ENCODE results near the gene HSD11B2. TPM values are rescaled to one million over a fixed set of nuclear protein-coding genes. Genes with fewer than 3 reads are reported as not detected.
A peak's percentile ranks its signal among the peaks of the same experiment; 100 is the strongest.

Gene HSD11B2
- total RNA-seq, 1 donor from 2014 or later = 0.89 TPM

GRCh38 chr16:67445441-67445912 is 14.6 kb downstream of the HSD11B2 start:
- DNase-seq (peak; percentile 83), ATAC-seq (peak; percentile 54)
- intact Hi-C loops (cut with micrococcal nuclease) = no loop called here

DNA sequence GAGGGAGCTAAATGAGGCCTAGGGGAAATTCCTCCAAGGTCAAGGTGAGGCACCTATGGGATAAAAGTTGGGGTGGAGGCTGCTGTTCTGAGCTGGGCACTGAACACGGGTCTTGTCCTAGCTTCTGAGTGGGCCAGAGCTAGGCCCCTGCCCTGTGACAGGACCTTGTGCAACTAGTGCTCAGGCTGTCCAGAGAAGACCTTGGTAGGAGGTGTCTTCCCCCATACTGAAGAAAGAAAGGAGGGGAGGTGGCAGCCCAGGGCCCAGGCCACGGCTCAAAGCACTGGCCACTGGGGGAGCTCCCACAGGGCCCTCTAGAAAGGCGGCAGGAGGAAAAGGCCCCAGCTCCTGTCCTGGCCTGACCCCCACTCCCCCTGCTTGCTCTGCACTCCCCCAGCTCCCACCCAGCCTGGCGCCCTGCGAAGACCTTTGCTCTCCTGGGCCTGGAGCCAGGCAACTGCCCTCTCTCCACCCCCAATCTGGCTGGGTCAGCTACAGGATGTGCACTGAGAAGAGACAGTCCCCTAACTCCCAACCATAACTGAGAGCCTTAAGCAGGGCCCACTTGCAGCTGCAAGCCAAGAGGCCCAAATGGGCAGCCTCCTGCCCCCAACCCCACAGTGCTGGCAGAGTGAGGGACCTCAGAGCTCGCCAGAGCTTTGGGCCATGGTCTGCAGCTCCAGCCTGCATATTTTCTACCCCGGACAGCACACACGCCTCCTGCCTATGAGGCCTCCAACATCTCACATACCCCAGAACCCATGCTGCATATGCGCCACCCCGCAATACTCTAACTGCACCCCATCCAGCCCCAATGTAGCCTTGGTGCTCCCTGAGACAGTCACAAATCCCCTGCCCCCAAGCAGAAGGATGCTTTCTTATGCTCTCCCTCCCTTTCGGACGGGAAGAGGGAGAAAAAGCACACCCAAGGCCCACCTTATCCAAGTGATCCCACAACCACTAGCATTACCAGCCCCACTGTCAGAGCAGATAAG is 15.3 kb downstream of the HSD11B2 start:
- intact Hi-C loops (cut with micrococcal nuclease) = no loop called here
- peak; percentile 77 for DNase-seq
- ATAC-seq = peak; percentile 41

DNA sequence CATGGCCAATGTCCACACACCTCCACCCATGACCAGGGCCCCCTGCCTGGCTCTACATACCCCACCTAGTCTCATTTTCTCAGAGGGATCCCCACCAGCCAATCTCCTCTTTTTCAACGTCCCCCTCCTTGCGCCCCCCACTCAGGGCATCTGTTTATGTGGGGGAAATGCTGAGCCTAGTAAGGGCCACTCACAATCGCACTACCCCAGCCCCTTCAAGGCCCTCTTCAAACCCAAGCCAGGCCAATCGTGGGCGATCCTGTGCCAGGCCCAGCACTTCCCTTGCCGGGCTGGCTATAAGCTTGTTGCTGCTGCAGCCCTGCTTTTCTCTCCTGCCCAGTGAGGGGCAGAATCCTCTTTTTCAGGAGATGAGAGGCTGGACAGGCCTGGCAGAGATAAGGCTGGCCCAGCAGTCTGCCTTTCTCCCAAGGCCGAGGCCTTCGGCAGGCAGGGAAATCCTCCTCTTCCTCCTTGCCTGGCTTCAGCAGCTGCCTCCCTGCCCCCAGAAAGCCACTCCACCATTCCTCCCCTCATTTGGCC is 16.1 kb downstream of the HSD11B2 start:
- DNase-seq (no peak), ATAC-seq (no peak)
- intact Hi-C loops (cut with micrococcal nuclease) = no loop called here

- peak; percentile 71 for DNase-seq
- intact Hi-C loops (cut with micrococcal nuclease) = no loop called here
- peak; percentile 19 for ATAC-seq
These were observed 16.7 kb downstream of the HSD11B2 start for GRCh38 chr16:67447508-67448076.

GRCh38 chr16:67448580-67448979 is 17.7 kb downstream of the HSD11B2 start:
- ATAC-seq (no peak), DNase-seq (no peak)
- intact Hi-C loops (cut with micrococcal nuclease) = no loop called here

GRCh38 chr16:67449336-67449735 is 18.4 kb downstream of the HSD11B2 start:
- peak; percentile 92 for DNase-seq
- ATAC-seq = peak; percentile 64
- intact Hi-C loops (cut with micrococcal nuclease) = no loop called here

GRCh38 chr16:67449739-67450138 is 18.8 kb downstream of the HSD11B2 start:
- ATAC-seq (peak; percentile 46), DNase-seq (peak; percentile 79)
- intact Hi-C loops (cut with micrococcal nuclease) = no loop called here

GRCh38 chr16:67451061-67451703 is 20.3 kb downstream of the HSD11B2 start:
- ATAC-seq (no peak), DNase-seq (peak; percentile 71)
- intact Hi-C loops (cut with micrococcal nuclease) = no loop called here

- peak; percentile 55 for DNase-seq
- peak; percentile 18 for ATAC-seq
- intact Hi-C loops (cut with micrococcal nuclease) = no loop called here
These were observed 20.9 kb downstream of the HSD11B2 start for GRCh38 chr16:67451704-67452435.

GRCh38 chr16:67454104-67454503 is 23.2 kb downstream of the HSD11B2 start:
- ATAC-seq (no peak), DNase-seq (no peak)
- intact Hi-C loops (cut with micrococcal nuclease) = no loop called here

GRCh38 chr16:67454852-67455251 is 23.9 kb downstream of the HSD11B2 start:
- DNase-seq = no peak
- ATAC-seq = no peak
- intact Hi-C loops (cut with micrococcal nuclease) = no loop called here

- ATAC-seq (peak; percentile 55), DNase-seq (peak; percentile 86)
- intact Hi-C loops (cut with micrococcal nuclease) = no loop called here
These were observed 25.6 kb downstream of the HSD11B2 start for GRCh38 chr16:67456391-67457081.

DNA sequence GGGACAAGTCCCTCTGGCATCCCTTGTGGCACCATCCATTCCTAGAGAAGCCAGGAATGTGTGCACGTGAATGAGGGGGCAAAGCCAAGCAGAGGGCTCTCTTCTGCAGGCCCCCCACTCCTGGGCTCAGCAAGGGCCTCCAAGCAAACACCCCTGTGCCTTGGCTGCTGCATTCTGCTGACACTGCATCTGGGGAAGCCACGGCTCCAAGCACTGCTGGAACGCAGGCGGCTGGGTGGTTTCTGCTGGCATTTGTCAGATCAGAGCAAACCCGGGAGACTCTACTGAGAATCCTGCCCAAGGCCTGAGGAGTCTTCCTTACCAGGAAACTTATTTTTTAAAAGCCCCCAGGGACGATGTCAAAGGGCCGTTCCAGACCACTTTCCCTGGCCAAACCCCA is 26.7 kb downstream of the HSD11B2 start:
- no peak for ATAC-seq
- intact Hi-C loops (cut with micrococcal nuclease) = no loop called here
- DNase-seq = no peak

- intact Hi-C loops (cut with micrococcal nuclease) = no loop called here
- peak; percentile 22 for ATAC-seq
- DNase-seq = peak; percentile 69
These were observed 27.3 kb downstream of the HSD11B2 start for GRCh38 chr16:67458121-67458641.

DNA sequence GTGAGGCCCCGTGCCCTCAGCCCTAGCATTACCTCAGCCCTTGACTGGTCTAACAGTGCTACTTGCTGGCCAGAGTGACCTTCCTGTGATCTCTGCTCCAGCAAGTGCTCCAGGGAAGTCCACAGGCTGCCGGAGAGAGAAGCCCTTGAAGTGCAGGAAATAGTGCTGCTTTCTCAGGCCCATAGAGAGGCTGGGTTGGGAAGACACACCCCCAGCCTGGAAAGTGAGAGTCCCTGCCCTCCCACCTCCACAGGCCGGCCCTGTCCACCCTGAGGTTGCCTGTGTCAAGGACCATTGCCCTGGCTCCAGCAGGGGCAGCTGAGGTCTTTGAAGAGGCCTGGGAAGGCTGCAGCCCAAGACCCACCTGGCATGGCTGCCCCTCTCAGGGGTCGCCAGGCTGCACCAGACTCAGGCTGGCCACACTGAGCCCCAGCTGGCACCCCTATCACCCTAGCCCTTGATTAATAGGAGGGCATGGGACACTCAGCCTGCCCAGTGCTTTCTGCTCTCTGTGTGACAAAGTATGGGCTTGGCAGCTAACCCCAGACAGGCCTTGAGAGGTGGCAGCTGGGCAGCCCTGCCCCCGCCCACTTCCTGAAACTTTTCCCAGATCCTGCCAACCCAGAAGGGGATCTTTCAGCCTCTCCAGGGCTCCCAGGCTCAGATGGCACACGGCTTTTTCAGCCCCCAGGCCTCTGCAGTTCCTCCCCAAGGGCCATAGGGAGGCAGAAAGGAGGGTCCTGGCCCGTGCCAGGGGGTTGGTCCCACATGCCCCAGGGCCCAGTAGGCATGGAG is 28.3 kb downstream of the HSD11B2 start:
- DNase-seq (peak; percentile 74), ATAC-seq (peak; percentile 64)
- intact Hi-C loops (cut with micrococcal nuclease) = no loop called here

GRCh38 chr16:67459861-67460150 is 28.9 kb downstream of the HSD11B2 start:
- intact Hi-C loops (cut with micrococcal nuclease) = no loop called here
- DNase-seq (peak; percentile 74), ATAC-seq (peak; percentile 58)

DNA sequence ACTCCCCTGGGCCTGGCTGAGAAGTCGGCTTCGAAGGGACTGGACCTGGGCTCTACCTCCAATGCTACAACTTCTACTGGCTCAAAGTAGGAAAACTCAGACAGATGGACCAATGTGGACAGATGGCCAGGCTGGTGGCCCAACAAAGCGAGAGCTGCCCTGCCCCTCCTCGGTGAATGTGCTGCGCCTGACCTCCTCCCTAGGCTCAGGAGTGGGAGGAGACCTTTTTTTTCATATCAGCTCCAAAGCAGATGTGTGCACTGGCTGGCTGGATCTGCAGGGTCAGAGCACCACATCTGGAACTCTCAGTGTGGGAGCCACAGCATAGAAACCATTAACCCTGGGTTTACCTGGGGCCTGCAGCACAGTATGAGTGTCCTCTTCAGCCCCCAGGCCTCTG is 29.2 kb downstream of the HSD11B2 start:
- intact Hi-C loops (cut with micrococcal nuclease) = no loop called here
- peak; percentile 57 for DNase-seq
- peak; percentile 43 for ATAC-seq

- DNase-seq (no peak), ATAC-seq (no peak)
- intact Hi-C loops (cut with micrococcal nuclease) = no loop called here
These were observed 30.0 kb downstream of the HSD11B2 start for GRCh38 chr16:67460961-67461360.

All from left ventricle myocardium superior (tissue), 1 donor.